Upper lobe of left lung (tissue), 6 donors: Measurements from ENCODE around the gene LSP1. TPM values are rescaled to one million over a fixed set of nuclear protein-coding genes. Genes with fewer than 3 reads are reported as not detected.

Source experiments
- ATAC-seq, 2 donors: fragments of 200-7000 bp; cut with Tn5 transposase; one replicate each; pipeline ENCODE4 v1.9.1; 2022; ENCODE audit warnings: mild to moderate bottlenecking in 2 of 2, moderate library complexity in 2 of 2; ENCODE audit not compliant: low FRiP score in 2 of 2
- DNase-seq, 2 donors: peaks; one replicate each; pipeline ENCODE4 v3.0.0-alpha.2; 2019 to 2020
- H3K27ac ChIP-seq, 4 donors: fragments of 200-600 bp; sonication (generic); one replicate each; pipeline ENCODE4 v1.5.1; 2016 to 2019
- H3K27me3 ChIP-seq, 4 donors: fragments of 200-600 bp; sonication (generic); one replicate each; pipeline ENCODE4 v1.5.1; 2017 to 2019
- H3K36me3 ChIP-seq, 4 donors: fragments of 200-600 bp; sonication (generic); one replicate each; pipeline ENCODE4 v1.5.1; 2016 to 2019
- H3K4me1 ChIP-seq, 4 donors: fragments of 200-600 bp; sonication (generic); one replicate each; pipeline ENCODE4 v1.5.1; 2018 to 2019
- H3K4me3 ChIP-seq, 4 donors: fragments of 200-600 bp; sonication (generic); one replicate each; pipeline ENCODE4 v1.5.1; 2017 to 2019; ENCODE audit warnings: mild to moderate bottlenecking in 2 of 4, moderate library complexity in 1 of 4
- H3K9me3 ChIP-seq, 4 donors: fragments of 200-600 bp; sonication (generic); one replicate each; pipeline ENCODE4 v1.5.1; 2018 to 2019
- EP300 ChIP-seq, 4 donors: sonication (generic); formaldehyde crosslinking; IDR thresholded peaks; one replicate each; pipeline ENCODE4 v1.5.1; 2017; ENCODE audit warnings: antibody characterized with exemption in 4 of 4, control low read depth in 2 of 4
- POLR2A ChIP-seq, 4 donors: fragments of 450-650 bp; IDR thresholded peaks; one replicate each; pipeline ENCODE4 v1.5.1; 2016 to 2017; ENCODE audit warnings: antibody characterized with exemption in 4 of 4, mild to moderate bottlenecking in 2 of 4
- POLR2AphosphoS5 ChIP-seq, 2 donors: sonication (generic); formaldehyde crosslinking; IDR thresholded peaks; one replicate each; pipeline ENCODE4 v1.5.1; 2017; ENCODE audit warnings: antibody characterized with exemption in 2 of 2
- WGBS, 2 donors: methylation state at CpG; one replicate each; pipeline ENCODE4 v1.1.5; 2017 to 2018; 5-methylcytosine and 5-hydroxymethylcytosine counted together
- total RNA-seq, 6 donors: library from RNA; depleted of rRNA in 4 of 6; stranded (reverse); fragments of >200 nt in 4 of 6; gene quantifications; one replicate each; pipeline versions ENCODE4 v1.1.0 to v1.2.1, GENCODE V29; 2016 to 2021
- TF ChIP-seq, protein P1 (sequence below), 6 experiments: fragments of 450-650 bp in 4 of 6; fragments of 200-600 bp in 2 of 6; sonication (generic) in 2 of 6; IDR thresholded peaks; one replicate each; pipeline ENCODE4 v1.5.1; 2016 to 2019; ENCODE audit warnings: antibody characterized with exemption in 6 of 6
- donor health status: DM: no; HTN: no; CAD: no; lungs with moderate emphysema.
- donor health status: DM: no; HTN: yes; CAD: no; lungs with severe emphysema.

LSP1 gene
- total RNA-seq, 6 donors from 2014 or later, result 29.3 to 162 (median 66.2) TPM

DNA sequence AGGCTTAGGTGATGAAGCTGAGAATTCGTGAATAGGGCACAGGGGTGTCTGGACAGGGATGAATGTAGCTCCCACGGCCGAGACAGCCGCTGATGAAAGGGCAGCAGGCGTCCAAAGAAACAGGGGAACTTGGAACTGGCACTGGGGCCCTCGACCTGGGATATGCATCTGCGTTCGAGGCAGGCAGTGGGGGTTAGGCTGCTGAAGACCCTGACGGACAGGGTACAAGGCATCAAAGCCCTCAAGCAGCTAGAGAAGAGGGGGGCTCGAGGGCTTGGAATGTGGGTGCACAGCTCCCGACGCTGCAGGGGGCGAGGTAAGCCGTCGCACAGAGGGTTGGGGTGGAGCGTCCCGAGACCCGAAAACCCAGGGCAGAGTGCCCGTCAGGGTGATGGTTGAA, 25.0 kb upstream of the LSP1 start:
- DNase-seq (peak in 1 of 2 donors; percentile 46), ATAC-seq (no peak)
- Histone ChIP-seq H3K27me3 (no peaks in the 10 kb centered on the region), H3K9me3 (no peaks in the 10 kb centered on the region), H3K4me3 (no peak overlapping the region), H3K36me3 (no peaks in the 10 kb centered on the region), H3K4me1 (peaks cover 13 to 62% (median 52%) of the 10 kb centered on the region in 4 donors), H3K27ac (peak overlapping the region; percentile 38 to 80 (median 70))
- 80 to 82% methylated on average over 19 of the region's 19 CpGs for WGBS, 2 donors
- TF ChIP-seq POLR2AphosphoS5 (IDR thresholded peaks at IDR 0.05) (no peak), POLR2A (IDR thresholded peaks at IDR 0.05) (no peak), EP300 (IDR thresholded peaks at IDR 0.05) (no peak)
- TF ChIP-seq, protein P1, sequence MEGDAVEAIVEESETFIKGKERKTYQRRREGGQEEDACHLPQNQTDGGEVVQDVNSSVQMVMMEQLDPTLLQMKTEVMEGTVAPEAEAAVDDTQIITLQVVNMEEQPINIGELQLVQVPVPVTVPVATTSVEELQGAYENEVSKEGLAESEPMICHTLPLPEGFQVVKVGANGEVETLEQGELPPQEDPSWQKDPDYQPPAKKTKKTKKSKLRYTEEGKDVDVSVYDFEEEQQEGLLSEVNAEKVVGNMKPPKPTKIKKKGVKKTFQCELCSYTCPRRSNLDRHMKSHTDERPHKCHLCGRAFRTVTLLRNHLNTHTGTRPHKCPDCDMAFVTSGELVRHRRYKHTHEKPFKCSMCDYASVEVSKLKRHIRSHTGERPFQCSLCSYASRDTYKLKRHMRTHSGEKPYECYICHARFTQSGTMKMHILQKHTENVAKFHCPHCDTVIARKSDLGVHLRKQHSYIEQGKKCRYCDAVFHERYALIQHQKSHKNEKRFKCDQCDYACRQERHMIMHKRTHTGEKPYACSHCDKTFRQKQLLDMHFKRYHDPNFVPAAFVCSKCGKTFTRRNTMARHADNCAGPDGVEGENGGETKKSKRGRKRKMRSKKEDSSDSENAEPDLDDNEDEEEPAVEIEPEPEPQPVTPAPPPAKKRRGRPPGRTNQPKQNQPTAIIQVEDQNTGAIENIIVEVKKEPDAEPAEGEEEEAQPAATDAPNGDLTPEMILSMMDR (IDR thresholded peaks at IDR 0.05), result no peak

DNA sequence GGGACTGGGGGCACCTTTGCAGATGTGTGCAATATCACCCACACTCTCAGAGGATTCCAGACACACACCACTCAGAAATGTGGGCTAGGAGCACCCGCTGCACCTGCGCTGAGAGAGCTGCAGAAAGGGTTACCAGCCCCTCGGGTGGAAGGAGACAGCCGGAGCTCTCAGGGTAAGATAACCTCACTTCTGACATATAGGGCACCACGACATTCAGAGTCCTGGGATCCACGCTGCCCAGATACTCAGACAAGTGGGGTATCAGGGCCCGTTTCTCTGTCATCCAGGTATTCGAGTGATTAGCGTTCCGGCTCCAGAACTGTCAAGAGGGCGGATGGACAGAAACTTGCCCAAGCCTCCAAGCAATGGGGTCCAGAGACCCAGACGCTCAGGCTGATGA, 24.3 kb upstream of the LSP1 start:
- H3K9me3 ChIP-seq, result no peaks in the 10 kb centered on the region
- 80 to 89% methylated on average over 11 to 12 of the region's 12 CpGs for WGBS, 2 donors
- no peaks in the 10 kb centered on the region for H3K36me3 ChIP-seq
- peak overlapping the region in 2 of 4 donors; percentile 18 to 80 for H3K27ac ChIP-seq
- DNase-seq, result no peak
- no peak for ATAC-seq
- no peak for TF ChIP-seq POLR2AphosphoS5 (IDR thresholded peaks at IDR 0.05)
- no peak for TF ChIP-seq POLR2A (IDR thresholded peaks at IDR 0.05)
- no peak for TF ChIP-seq EP300 (IDR thresholded peaks at IDR 0.05)
- TF ChIP-seq, protein P1 (IDR thresholded peaks at IDR 0.05), result no peak
- H3K4me3 ChIP-seq, result no peak overlapping the region
- no peaks in the 10 kb centered on the region for H3K27me3 ChIP-seq
- H3K4me1 ChIP-seq, result peaks cover 13 to 68% (median 52%) of the 10 kb centered on the region in 4 donors

DNA sequence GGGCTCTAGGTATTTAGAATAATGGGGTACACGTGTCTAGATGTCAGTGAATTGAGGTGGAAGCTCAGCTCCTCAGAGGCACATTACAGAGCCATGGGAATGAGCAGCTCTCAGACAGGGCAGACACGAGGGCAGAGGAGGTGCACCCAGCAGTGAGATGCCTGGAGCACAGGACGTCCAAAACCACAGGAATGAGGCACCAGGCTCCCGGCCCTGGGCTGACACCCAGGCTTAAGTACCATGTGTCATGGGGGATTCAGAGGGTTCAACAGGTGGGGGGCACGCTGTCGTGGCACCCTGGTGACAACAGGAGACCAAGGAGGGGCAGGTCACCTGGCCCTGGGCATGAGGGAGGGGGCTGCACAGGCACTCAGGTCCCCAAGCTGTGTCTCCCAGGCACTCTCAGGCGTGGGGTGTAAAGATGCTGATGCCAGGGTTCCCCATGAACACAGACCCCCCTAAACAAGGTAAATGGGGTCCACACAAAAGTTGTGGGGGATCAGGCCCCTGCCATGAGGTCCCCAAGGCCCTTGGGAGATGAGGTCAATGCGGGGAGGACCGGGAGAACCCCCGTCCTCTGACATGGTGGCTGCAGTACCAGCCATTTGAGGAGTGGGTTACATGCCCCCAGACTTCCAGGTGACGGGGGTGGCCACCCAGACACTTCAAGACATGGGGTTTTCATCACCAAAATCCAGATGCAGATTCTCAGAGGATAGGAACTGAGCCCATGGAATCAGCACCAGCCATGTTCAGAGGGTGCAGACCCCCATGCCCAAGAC, 23.7 kb upstream of the LSP1 start:
- peak in 1 of 2 donors; percentile 7 for ATAC-seq
- Histone ChIP-seq H3K4me1 (peaks cover 13 to 73% (median 55%) of the 10 kb centered on the region in 4 donors), H3K27ac (peak overlapping the region; percentile 42 to 53 (median 46))

DNA sequence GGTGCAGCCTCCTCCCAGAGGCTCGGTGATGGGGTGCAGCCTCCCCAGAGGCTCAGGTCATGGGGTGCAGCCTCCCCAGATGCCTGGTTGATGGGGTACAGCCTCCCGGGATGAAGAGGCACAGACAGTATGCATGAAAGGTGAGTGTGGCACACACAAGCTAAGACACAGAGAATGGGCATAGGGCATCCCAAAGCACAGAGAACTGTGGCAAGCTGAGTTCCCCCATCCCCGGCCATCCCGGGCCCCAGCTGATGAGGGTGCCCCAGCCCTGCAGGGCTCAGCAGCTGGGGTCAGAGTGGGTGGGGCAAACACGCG, 22.9 kb upstream of the LSP1 start:
- Histone ChIP-seq H3K27ac (peak overlapping the region in 3 of 4 donors; percentile 43 to 58 (median 53)), H3K36me3 (no peaks in the 10 kb centered on the region), H3K9me3 (no peaks in the 10 kb centered on the region), H3K4me3 (no peak overlapping the region), H3K27me3 (no peaks in the 10 kb centered on the region), H3K4me1 (peaks cover 13 to 78% (median 57%) of the 10 kb centered on the region in 4 donors)
- 39% methylated on average over 5 of the region's 6 CpGs; no CpG with 5 or more reads in 1 of the 2 donors for WGBS, 2 donors
- ATAC-seq, result no peak
- DNase-seq, result no peak
- TF ChIP-seq EP300 (IDR thresholded peaks at IDR 0.05), result no peak
- TF ChIP-seq POLR2A (IDR thresholded peaks at IDR 0.05), result no peak
- TF ChIP-seq, protein P1 (IDR thresholded peaks at IDR 0.05), result no peak
- no peak for TF ChIP-seq POLR2AphosphoS5 (IDR thresholded peaks at IDR 0.05)

More for the DNA sequence above, 23.7 kb upstream of the LSP1 start:
- peak in 1 of 2 donors; percentile 58 for DNase-seq
- Histone ChIP-seq H3K27me3 (no peaks in the 10 kb centered on the region), H3K36me3 (no peaks in the 10 kb centered on the region), H3K4me3 (no peak overlapping the region), H3K9me3 (no peaks in the 10 kb centered on the region)
- TF ChIP-seq POLR2AphosphoS5 (IDR thresholded peaks at IDR 0.05) (peak in 1 of 2 donors; percentile 11), EP300 (IDR thresholded peaks at IDR 0.05) (no peak)
- WGBS, 2 donors, result 64 to 78% methylated on average over 7 to 10 of the region's 11 CpGs

DNA sequence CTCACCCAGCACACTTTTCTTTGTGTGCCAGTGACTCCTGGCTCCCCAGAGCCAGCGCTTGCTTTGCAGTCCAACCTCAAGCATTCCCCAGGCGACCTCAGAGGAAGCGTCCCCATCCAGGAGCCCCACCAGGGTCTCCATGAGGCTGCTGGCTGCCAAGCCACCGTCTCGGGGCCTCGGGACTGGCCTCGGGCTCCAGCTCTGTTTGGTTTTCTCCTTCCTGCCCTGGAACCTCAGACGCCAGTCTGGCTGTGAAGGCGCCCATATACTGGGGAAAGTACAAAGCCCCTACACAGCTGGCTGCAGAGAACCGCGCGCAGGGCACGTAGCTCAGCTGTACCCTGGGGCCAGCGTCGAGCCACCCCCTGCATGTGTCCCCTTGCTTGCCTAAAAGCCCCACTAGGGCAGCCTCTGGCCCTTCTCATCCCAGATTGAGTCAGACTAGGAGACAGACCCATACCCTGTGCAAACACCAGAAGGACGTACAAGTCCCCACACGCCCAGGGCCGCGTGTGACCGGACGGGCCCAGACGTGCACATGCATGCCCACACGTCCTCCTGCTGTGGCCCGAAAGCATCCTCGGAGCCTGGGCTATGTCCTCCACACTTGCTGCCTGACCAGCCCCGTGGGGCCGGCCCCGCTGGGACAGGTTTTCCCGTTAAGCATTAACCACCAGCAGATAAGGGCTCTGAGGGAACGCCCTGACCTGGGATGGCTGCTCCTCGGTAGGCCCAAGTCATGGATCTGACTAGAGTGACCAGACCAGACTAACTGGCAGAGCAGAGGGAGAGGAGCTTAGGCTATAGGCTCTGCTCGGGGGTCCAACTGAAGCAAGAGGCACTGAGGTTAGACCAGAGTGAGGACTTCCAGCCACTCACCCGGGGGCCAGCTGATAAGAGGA, 22.3 kb upstream of the LSP1 start:
- peaks cover 10 to 73% (median 53%) of the 10 kb centered on the region in 4 donors for H3K4me1 ChIP-seq
- H3K4me3 ChIP-seq, result no peak overlapping the region
- TF ChIP-seq POLR2AphosphoS5 (IDR thresholded peaks at IDR 0.05), result peak in 1 of 2 donors; percentile 27
- TF ChIP-seq, protein P1 (IDR thresholded peaks at IDR 0.05), result no peak
- DNase-seq (peak; percentile 82 to 87), ATAC-seq (no peak)
- 17 to 62% methylated on average over 4 to 16 of the region's 33 CpGs for WGBS, 2 donors
- H3K27ac ChIP-seq, result peak overlapping the region; percentile 52 to 59 (median 56)
- no peaks in the 10 kb centered on the region for H3K9me3 ChIP-seq
- H3K36me3 ChIP-seq, result no peaks in the 10 kb centered on the region
- H3K27me3 ChIP-seq, result no peaks in the 10 kb centered on the region
